Type B pancreatic cell (in vitro differentiated cells): ENCODE measurements around the gene ASCC2. TPM values are rescaled to one million over a fixed set of nuclear protein-coding genes. Genes with fewer than 3 reads are reported as not detected.

ENCODE experiments used
- DNase-seq: peaks from one replicate; pipeline ENCODE4 v3.0.0; 2021; ENCODE audit warnings: mixed read lengths; ENCODE audit not compliant: unreplicated experiment; ENCODE audit errors: extremely low spot score
- H3K27ac Mint-ChIP-seq: 2 replicates; pipeline ENCODE4 v1.8.0; 2021; ENCODE audit warnings: mild to moderate bottlenecking, mixed read lengths
- H3K27me3 Mint-ChIP-seq: 2 replicates; pipeline ENCODE4 v1.8.0; 2021; ENCODE audit warnings: mixed read lengths
- H3K36me3 Mint-ChIP-seq: 2 replicates; pipeline ENCODE4 v1.8.0; 2021; ENCODE audit warnings: mixed read lengths
- H3K4me1 Mint-ChIP-seq: one replicate; pipeline ENCODE4 v1.8.0; 2021; ENCODE audit warnings: mixed read lengths; ENCODE audit not compliant: unreplicated experiment
- H3K4me3 Mint-ChIP-seq: 2 replicates; pipeline ENCODE4 v1.8.0; 2021; ENCODE audit warnings: mild to moderate bottlenecking, mixed read lengths
- H3K9me3 Mint-ChIP-seq: 2 replicates; pipeline ENCODE4 v1.8.0; 2021; ENCODE audit warnings: mixed read lengths
- total RNA-seq: library from RNA; stranded (reverse); gene quantifications from 2 replicates; pipeline ENCODE4 v1.2.1, GENCODE V29; 2021; ENCODE audit warnings: low replicate concordance
- TF ChIP-seq, protein P1 (sequence below): fragments of 200-600 bp; sonication (generic); conservative IDR thresholded peaks from 2 replicates; pipeline ENCODE4 v1.5.0; 2021; ENCODE audit warnings: antibody characterized with exemption, mild to moderate bottlenecking

Gene ASCC2
- total RNA-seq, 1 donor from 2014 or later, result 47.6 TPM

DNA sequence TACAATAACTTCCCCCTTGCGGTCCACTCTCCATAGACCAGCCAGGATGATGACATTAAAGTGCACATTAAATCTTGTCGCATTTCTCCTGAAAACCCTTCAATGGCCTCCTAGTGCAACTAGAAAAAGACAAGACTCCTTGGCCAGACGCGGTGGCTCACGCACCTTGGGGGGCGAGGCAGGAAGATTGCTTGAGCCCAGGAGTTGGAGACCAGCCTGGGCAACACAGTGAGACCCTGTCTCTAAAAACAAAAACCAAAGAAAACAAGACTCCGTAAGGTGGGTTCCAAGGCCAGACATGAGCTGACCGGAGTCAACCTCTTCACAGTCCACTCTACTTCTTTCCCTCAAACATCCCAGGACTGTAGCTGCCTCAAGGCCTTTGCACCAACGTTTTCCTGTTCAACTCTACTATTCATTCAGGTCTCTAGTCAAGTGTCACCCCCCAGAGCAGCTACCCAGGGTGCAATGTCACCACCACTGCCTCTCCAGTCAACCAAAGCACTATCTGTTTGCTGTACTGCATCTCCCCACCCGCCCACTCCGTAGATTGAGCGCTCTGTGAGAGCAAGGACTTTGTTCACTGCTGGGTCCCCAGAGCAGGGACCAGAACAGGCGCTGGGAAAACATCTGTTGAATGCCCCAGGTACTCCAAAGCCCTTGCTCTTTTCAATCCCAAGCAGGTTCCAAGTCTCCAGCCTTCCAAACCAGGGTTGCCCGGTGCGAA is 72.0 kb downstream of the ASCC2 start:
- peak overlapping the region; percentile 96 for H3K27ac Mint-ChIP-seq
- H3K4me1 Mint-ChIP-seq, result peaks cover 14% of the 10 kb centered on the region
- H3K9me3 Mint-ChIP-seq, result peaks cover 4% of the 10 kb centered on the region
- H3K4me3 Mint-ChIP-seq, result peak overlapping the region; percentile 100
- TF ChIP-seq, protein P1, sequence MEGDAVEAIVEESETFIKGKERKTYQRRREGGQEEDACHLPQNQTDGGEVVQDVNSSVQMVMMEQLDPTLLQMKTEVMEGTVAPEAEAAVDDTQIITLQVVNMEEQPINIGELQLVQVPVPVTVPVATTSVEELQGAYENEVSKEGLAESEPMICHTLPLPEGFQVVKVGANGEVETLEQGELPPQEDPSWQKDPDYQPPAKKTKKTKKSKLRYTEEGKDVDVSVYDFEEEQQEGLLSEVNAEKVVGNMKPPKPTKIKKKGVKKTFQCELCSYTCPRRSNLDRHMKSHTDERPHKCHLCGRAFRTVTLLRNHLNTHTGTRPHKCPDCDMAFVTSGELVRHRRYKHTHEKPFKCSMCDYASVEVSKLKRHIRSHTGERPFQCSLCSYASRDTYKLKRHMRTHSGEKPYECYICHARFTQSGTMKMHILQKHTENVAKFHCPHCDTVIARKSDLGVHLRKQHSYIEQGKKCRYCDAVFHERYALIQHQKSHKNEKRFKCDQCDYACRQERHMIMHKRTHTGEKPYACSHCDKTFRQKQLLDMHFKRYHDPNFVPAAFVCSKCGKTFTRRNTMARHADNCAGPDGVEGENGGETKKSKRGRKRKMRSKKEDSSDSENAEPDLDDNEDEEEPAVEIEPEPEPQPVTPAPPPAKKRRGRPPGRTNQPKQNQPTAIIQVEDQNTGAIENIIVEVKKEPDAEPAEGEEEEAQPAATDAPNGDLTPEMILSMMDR, result no peak
- no peak for DNase-seq
- H3K36me3 Mint-ChIP-seq, result peaks cover 19% of the 10 kb centered on the region
- H3K27me3 Mint-ChIP-seq, result no peaks in the 10 kb centered on the region

- H3K4me1 Mint-ChIP-seq, result peaks cover 11% of the 10 kb centered on the region
These were observed 75.8 kb downstream of the ASCC2 start for GRCh38 chr22:29762263-29762662.

DNA sequence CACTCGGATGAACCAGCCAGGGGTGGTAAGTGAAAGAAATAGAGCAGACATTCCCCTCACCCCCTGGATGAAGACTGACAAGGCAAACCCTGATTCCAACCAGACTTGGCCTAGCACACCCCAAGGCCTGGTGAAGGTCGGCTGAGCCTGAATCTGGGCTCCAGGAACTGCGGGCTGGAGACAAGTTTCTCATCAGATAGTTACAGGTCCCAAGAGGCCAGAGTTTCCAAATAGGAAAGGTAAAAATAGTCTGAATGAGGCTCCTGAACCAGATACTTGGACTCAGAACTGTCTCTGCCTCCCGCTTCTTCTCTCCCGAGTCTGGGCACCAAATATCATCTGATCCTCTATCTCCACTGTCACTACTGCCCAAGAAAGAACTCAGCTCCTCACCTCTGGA is 79.1 kb downstream of the ASCC2 start:
- Mint-ChIP-seq H3K4me1 (peaks cover 4% of the 10 kb centered on the region), H3K4me3 (no peak overlapping the region), H3K9me3 (no peaks in the 10 kb centered on the region), H3K27ac (no peak overlapping the region), H3K27me3 (no peaks in the 10 kb centered on the region), H3K36me3 (no peaks in the 10 kb centered on the region)
- no peak for DNase-seq
- TF ChIP-seq, protein P1, result no peak

More at GRCh38 chr22:29762263-29762662, 75.8 kb downstream of the ASCC2 start:
- no peak for DNase-seq
- no peak overlapping the region for H3K4me3 Mint-ChIP-seq
- peaks cover 4% of the 10 kb centered on the region for H3K9me3 Mint-ChIP-seq
- no peaks in the 10 kb centered on the region for H3K27me3 Mint-ChIP-seq
- no peaks in the 10 kb centered on the region for H3K36me3 Mint-ChIP-seq
- no peak overlapping the region for H3K27ac Mint-ChIP-seq
- TF ChIP-seq, protein P1, result no peak

- no peak for DNase-seq
- TF ChIP-seq, protein P1, result no peak
- Mint-ChIP-seq H3K4me1 (peaks cover 4% of the 10 kb centered on the region), H3K27me3 (no peaks in the 10 kb centered on the region), H3K27ac (no peak overlapping the region), H3K4me3 (no peak overlapping the region), H3K9me3 (no peaks in the 10 kb centered on the region), H3K36me3 (no peaks in the 10 kb centered on the region)
These were observed 79.9 kb downstream of the ASCC2 start for GRCh38 chr22:29758068-29758622.

DNA sequence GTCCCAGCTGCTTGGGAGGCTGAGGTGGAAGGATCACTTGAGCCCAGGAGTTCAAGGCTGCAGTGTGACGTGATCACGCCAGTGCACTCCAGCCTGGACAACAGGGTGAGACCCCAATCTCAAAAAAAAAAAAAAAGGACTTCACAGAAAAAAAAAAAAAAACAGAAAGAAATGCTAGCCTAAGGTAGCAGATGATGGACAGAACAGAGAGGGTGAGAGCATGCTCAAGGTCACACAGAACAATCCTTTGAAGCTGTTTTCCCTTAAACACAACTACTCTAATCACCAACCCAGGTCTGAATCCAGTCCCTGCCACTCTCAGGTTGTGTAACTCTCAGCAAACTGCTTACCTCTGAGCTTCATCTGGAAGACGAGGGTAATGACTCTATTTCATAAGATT is 81.0 kb downstream of the ASCC2 start:
- Mint-ChIP-seq H3K9me3 (no peaks in the 10 kb centered on the region), H3K4me3 (no peak overlapping the region)
- TF ChIP-seq, protein P1, result no peak

More for the DNA sequence above, 81.0 kb downstream of the ASCC2 start:
- Mint-ChIP-seq H3K36me3 (no peaks in the 10 kb centered on the region), H3K27me3 (no peaks in the 10 kb centered on the region), H3K27ac (no peak overlapping the region), H3K4me1 (peaks cover 4% of the 10 kb centered on the region)
- DNase-seq, result no peak
